Neural cell (in vitro differentiated cells): ENCODE measurements around the gene DMRTA2. TPM values are rescaled to one million over a fixed set of nuclear protein-coding genes. Genes with fewer than 3 reads are reported as not detected.

Experiments
- H2AFZ ChIP-seq: fragments of 200-600, 300-800 bp; sonication (generic), shearing (Covaris generic); 2 replicates; pipeline ENCODE4 v1.6.0; 2014; ENCODE audit warnings: low read depth, mild to moderate bottlenecking, antibody characterized with exemption, low read length, moderate library complexity
- H3F3A ChIP-seq: fragments of 200-600 bp; shearing (Covaris generic); 2 replicates; pipeline ENCODE4 v1.6.1; 2016; ENCODE audit warnings: mild to moderate bottlenecking, moderate library complexity, mixed read lengths, antibody characterized with exemption, low read length; ENCODE audit not compliant: insufficient read depth, poor library complexity, severe bottlenecking
- H3K27ac ChIP-seq: fragments of 200-600, 300-800 bp; sonication (generic), shearing (Covaris generic); 2 replicates; pipeline ENCODE4 v1.5.1; 2014; ENCODE audit warnings: mild to moderate bottlenecking, low read length, moderate library complexity
- H3K27me3 ChIP-seq: fragments of 300-800, 200-600 bp; sonication (generic), shearing (Covaris generic); 2 replicates; pipeline ENCODE4 v1.6.0; 2014; ENCODE audit warnings: mild to moderate bottlenecking, low read depth, low read length, moderate library complexity; ENCODE audit not compliant: insufficient read depth
- H3K36me3 ChIP-seq: fragments of 300-800, 200-600 bp; sonication (generic), shearing (Covaris generic); 2 replicates; pipeline ENCODE4 v1.5.1; 2014; ENCODE audit warnings: mild to moderate bottlenecking, antibody characterized with exemption, low read length, moderate library complexity; ENCODE audit not compliant: insufficient read depth
- H3K4me2 ChIP-seq: fragments of 300-800, 200-600 bp; sonication (generic), shearing (Covaris generic); 2 replicates; pipeline ENCODE4 v1.6.0; 2014; ENCODE audit warnings: mild to moderate bottlenecking, low read length
- H3K4me3 ChIP-seq: fragments of 300-800, 200-600 bp; sonication (generic), shearing (Covaris generic); 2 replicates; pipeline ENCODE4 v1.5.1; 2014; ENCODE audit warnings: mild to moderate bottlenecking, low read length, moderate library complexity
- H3K79me2 ChIP-seq: fragments of 200-600 bp; shearing (Covaris generic); replicated peaks from 2 replicates; pipeline ENCODE4 v1.6.0; 2014; ENCODE audit warnings: mild to moderate bottlenecking, low read length, moderate library complexity; ENCODE audit not compliant: insufficient read depth
- H3K9ac ChIP-seq: fragments of 300-800, 200-600 bp; sonication (generic), shearing (Covaris generic); 2 replicates; pipeline ENCODE4 v1.6.1; 2016; ENCODE audit warnings: mild to moderate bottlenecking, low read length, mixed read lengths
- H3K9me2 ChIP-seq: fragments of 200-600 bp; shearing (Covaris generic); 2 replicates; pipeline ENCODE4 v1.6.1; 2016; ENCODE audit warnings: mild to moderate bottlenecking, low read length, mixed read lengths; ENCODE audit not compliant: insufficient read depth
- H3K9me3 ChIP-seq: fragments of 200-600, 300-800 bp; sonication (generic), shearing (Covaris generic); 2 replicates; pipeline ENCODE4 v1.6.1; 2016; ENCODE audit warnings: mild to moderate bottlenecking, mixed run types, low read length, moderate library complexity, mixed read lengths
- H4K20me1 ChIP-seq: fragments of 200-600 bp; shearing (Covaris generic); 2 replicates; pipeline ENCODE4 v1.6.1; 2016; ENCODE audit warnings: mild to moderate bottlenecking, mixed run types; ENCODE audit not compliant: insufficient read depth
- CTCF ChIP-seq: fragments of 450-650 bp; IDR thresholded peaks from 2 replicates; pipeline ENCODE4 v1.5.1; 2014; ENCODE audit warnings: antibody characterized with exemption, mild to moderate bottlenecking, moderate library complexity; ENCODE audit not compliant: poor library complexity, severe bottlenecking
- EP300 ChIP-seq: fragments of 450-650 bp; conservative IDR thresholded peaks from 2 replicates; pipeline ENCODE4 v1.6.1; 2014; ENCODE audit warnings: antibody characterized with exemption, mild to moderate bottlenecking, moderate library complexity; ENCODE audit not compliant: poor library complexity, severe bottlenecking
- EZH2 ChIP-seq: fragments of 200-600, 300-800 bp; shearing (Covaris generic), sonication (generic); IDR thresholded peaks from 2 replicates; pipeline ENCODE4 v1.6.1; 2014; ENCODE audit warnings: antibody characterized with exemption, low read length, borderline replicate concordance, mild to moderate bottlenecking; ENCODE audit not compliant: insufficient read depth, poor library complexity, severe bottlenecking
- MXI1 ChIP-seq: fragments of 450-650 bp; conservative IDR thresholded peaks from 2 replicates; pipeline ENCODE4 v1.6.1; 2014; ENCODE audit warnings: antibody characterized with exemption, mild to moderate bottlenecking; ENCODE audit not compliant: poor library complexity, severe bottlenecking
- POLR2AphosphoS5 ChIP-seq: IDR thresholded peaks from 2 replicates; pipeline ENCODE4 v1.6.1; 2012
- RAD21 ChIP-seq: fragments of 450-650 bp; conservative IDR thresholded peaks from 2 replicates; pipeline ENCODE4 v1.6.1; 2014; ENCODE audit warnings: antibody characterized with exemption, mild to moderate bottlenecking, moderate library complexity
- REST ChIP-seq: IDR thresholded peaks from 2 replicates; pipeline ENCODE4 v1.6.1; 2012; ENCODE audit warnings: borderline replicate concordance
- SMC3 ChIP-seq: fragments of 450-650 bp; conservative IDR thresholded peaks from 2 replicates; pipeline ENCODE4 v1.6.1; 2014; ENCODE audit warnings: antibody characterized with exemption, mild to moderate bottlenecking, moderate library complexity; ENCODE audit not compliant: poor library complexity
- TAF1 ChIP-seq: IDR thresholded peaks from 2 replicates; pipeline ENCODE4 v1.6.1; 2012; ENCODE audit warnings: low read depth
- polyA minus RNA-seq: library from RNA; depleted of rRNA, polyadenylated mRNA; stranded (reverse); fragments of >200 nt; gene quantifications from 2 replicates; pipeline ENCODE4 v1.2.3, GENCODE V29; 2014
- polyA plus RNA-seq: library from polyadenylated mRNA; depleted of rRNA; stranded (reverse); fragments of >200 nt; gene quantifications from 2 replicates; pipeline ENCODE4 v1.2.3, GENCODE V29; 2014

The DMRTA2 gene
- polyA plus RNA-seq = 0.22 and 0.36 TPM in 2 replicates
- polyA minus RNA-seq = 0.35 TPM in 1 of 2 replicates, not detected in the other

DNA sequence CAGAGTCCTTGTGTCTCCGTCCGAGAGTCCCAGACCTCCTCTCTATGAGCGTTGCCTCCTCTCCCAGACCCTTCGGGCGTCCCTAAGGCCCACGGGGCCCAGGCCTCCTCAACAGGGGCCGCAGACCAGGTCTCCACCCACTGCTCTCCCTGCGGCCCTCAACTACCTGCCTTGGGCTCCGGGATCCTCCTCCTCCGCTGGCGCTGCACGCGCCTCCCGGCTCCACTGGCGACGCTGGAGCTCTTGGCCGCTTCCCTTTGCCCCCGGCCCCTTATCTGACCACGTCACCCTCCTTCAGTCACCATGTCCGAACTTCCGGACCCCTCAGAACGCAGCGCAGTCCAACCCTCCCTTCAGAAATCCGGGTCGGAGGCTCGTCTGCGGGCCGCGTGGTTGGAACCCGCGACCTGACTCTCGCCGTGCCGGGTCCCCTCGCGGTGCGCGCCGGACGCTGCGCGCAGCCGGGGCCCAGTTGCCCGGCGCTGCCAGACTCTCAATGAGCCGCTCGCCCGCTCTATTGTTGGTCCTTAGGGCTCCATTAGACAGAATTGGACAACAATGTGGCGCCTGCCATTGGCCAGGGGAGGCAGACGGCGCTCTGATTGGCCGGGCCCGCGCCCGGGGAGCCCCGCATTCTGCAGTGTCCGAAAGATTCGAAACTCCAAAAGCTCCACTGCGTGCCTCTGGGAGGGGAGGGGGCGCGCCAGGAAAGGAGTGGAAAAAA, at the start of gene DMRTA2:
Gene DMRTA2, minus strand, starts transcription at position 498 of the 724 bp plus-strand sequence. CDS start 1,907 bp downstream, outside the sequence.
- TF ChIP-seq EZH2 (peak; percentile 95), REST (no peak)
- no peak within 1 kb of the TSS for H3K4me2 ChIP-seq
- peaks cover under 1% of the 10 kb centered on the region for H3K9me3 ChIP-seq
- H4K20me1 ChIP-seq = no peaks in the 10 kb centered on the region
- H3K27me3 ChIP-seq = peaks cover 98% of the 10 kb centered on the region
- no peaks in the 10 kb centered on the region for H3K79me2 ChIP-seq
- H3K4me3 ChIP-seq = peak within 1 kb of the TSS; percentile 27
- no peaks in the 10 kb centered on the region for H3K9me2 ChIP-seq
- H3K9ac ChIP-seq = no peak within 1 kb of the TSS
- H3K36me3 ChIP-seq = no peaks in the 10 kb centered on the region
- no peak within 1 kb of the TSS for H3K27ac ChIP-seq
- no peaks in the 10 kb centered on the region for H3F3A ChIP-seq
- H2AFZ ChIP-seq = no peak within 1 kb of the TSS

GRCh38 chr1:50471967-50472366, 48.7 kb upstream of the DMRTA2 start:
- Histone ChIP-seq H3K4me3 (no peak overlapping the region), H3K9ac (no peak overlapping the region), H3K79me2 (no peaks in the 10 kb centered on the region), H4K20me1 (no peaks in the 10 kb centered on the region), H3K27ac (no peak overlapping the region), H3K4me2 (no peak overlapping the region), H2AFZ (no peak overlapping the region), H3K9me3 (no peaks in the 10 kb centered on the region), H3F3A (no peaks in the 10 kb centered on the region), H3K36me3 (no peaks in the 10 kb centered on the region), H3K27me3 (no peaks in the 10 kb centered on the region), H3K9me2 (no peaks in the 10 kb centered on the region)
- TF ChIP-seq REST (no peak), TAF1 (no peak), RAD21 (no peak), MXI1 (no peak), CTCF (no peak), EZH2 (no peak), SMC3 (no peak), EP300 (no peak), POLR2AphosphoS5 (no peak)
